ENCODE data around the gene HEYL.

DNA sequence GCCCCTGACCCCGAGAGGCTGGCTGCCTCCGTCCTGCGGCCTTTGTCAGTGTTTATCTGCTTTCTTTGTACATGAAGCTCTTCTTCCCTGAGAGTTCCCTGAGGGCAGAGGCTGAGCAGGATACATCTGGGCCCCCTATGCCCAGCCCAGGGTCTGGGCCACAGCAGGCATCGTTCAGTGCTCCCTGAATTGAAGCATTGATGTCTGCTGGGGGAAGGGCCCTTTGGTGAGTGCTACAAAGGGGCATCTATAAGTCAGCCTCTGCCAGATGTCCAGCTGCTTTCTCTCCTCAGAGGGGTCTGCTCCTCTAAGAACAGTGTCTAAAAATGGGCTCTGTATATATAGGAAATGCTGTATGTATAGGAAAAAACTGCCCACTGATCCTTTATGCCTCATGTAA is 2.1 kb downstream of the HEYL start:
- TF ChIP-seq POLR2A (IDR thresholded peaks at IDR 0.05; ENCODE audit: low read depth, low read length), result no peak
- TF ChIP-seq TAF1 (IDR thresholded peaks at IDR 0.05; ENCODE audit: borderline replicate concordance, low read depth, low read length), result no peak
- TF ChIP-seq POLR2AphosphoS5 (IDR thresholded peaks at IDR 0.05; ENCODE audit: low read depth, low read length), result no peak
